CD1c-positive myeloid dendritic cell (primary cell): ENCODE results near the gene HOXD12.

Experiments
- DNase-seq: peaks from one replicate; pipeline ENCODE4 v3.0.0-alpha.2; 2016; ENCODE audit errors: extremely low spot score

The HOXD12 gene

GRCh38 chr2:176148751-176149421 lies 49.3 kb downstream of the HOXD12 start:
- no peak for DNase-seq

GRCh38 chr2:176149481-176149938 lies 49.9 kb downstream of the HOXD12 start:
- no peak for DNase-seq

- DNase-seq = no peak
Measured at GRCh38 chr2:176149939-176150583, 50.5 kb downstream of the HOXD12 start.

GRCh38 chr2:176150584-176151441 lies 51.2 kb downstream of the HOXD12 start:
- DNase-seq = no peak

GRCh38 chr2:176151442-176152287 lies 52.1 kb downstream of the HOXD12 start, which contains the start of gene HOXD4:
Gene HOXD4, plus strand, starts transcription at chr2:176151550. Its CDS starts 84 bp downstream, at chr2:176151634.
- no peak for DNase-seq
